Panc1 (cell line): ENCODE results near the gene SUSD6.

ENCODE experiments used
- POLR2AphosphoS5 ChIP-seq: IDR thresholded peaks from 2 replicates; pipeline ENCODE4 v1.6.1; 2012; ENCODE audit warnings: mild to moderate bottlenecking, low read depth, low read length, moderate library complexity
- TF ChIP-seq, protein P1 (sequence below): fragments of 450-650 bp; IDR thresholded peaks from 2 replicates; pipeline ENCODE4 v1.5.1; 2017; ENCODE audit warnings: mild to moderate bottlenecking
- TF ChIP-seq, protein P2 (sequence below), 2 experiments: IDR thresholded peaks; 2 replicates each; pipeline ENCODE4 v1.6.1; 2011 to 2012; ENCODE audit warnings: low read depth in 2 of 2, control low read depth in 1 of 2, low read length in 1 of 2, mild to moderate bottlenecking in 1 of 2, moderate library complexity in 1 of 2; ENCODE audit not compliant: insufficient read depth in 1 of 2

DNA sequence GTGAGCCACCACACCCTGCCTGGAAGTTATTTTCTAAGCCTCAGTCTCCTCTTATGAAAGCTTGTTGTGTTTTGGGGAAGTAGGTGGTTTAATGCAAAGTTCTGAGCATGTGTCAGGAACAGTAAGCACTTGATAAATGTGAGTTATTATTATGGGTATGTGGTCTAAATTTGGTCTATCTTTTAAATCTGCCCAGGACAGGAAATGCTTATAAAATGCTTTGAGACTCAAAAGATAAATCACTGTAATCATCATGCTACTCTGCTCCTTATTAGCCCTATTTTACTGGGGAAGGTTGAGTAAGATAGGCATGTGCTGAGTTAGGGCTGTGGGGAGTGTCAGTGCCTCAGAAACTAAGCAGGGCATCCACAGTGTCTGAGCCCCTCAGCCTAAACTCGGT lies 142.5 kb downstream of the SUSD6 start:
- TF ChIP-seq, protein P1, sequence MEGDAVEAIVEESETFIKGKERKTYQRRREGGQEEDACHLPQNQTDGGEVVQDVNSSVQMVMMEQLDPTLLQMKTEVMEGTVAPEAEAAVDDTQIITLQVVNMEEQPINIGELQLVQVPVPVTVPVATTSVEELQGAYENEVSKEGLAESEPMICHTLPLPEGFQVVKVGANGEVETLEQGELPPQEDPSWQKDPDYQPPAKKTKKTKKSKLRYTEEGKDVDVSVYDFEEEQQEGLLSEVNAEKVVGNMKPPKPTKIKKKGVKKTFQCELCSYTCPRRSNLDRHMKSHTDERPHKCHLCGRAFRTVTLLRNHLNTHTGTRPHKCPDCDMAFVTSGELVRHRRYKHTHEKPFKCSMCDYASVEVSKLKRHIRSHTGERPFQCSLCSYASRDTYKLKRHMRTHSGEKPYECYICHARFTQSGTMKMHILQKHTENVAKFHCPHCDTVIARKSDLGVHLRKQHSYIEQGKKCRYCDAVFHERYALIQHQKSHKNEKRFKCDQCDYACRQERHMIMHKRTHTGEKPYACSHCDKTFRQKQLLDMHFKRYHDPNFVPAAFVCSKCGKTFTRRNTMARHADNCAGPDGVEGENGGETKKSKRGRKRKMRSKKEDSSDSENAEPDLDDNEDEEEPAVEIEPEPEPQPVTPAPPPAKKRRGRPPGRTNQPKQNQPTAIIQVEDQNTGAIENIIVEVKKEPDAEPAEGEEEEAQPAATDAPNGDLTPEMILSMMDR = no peak
- TF ChIP-seq POLR2AphosphoS5 = no peak
- TF ChIP-seq, protein P2, sequence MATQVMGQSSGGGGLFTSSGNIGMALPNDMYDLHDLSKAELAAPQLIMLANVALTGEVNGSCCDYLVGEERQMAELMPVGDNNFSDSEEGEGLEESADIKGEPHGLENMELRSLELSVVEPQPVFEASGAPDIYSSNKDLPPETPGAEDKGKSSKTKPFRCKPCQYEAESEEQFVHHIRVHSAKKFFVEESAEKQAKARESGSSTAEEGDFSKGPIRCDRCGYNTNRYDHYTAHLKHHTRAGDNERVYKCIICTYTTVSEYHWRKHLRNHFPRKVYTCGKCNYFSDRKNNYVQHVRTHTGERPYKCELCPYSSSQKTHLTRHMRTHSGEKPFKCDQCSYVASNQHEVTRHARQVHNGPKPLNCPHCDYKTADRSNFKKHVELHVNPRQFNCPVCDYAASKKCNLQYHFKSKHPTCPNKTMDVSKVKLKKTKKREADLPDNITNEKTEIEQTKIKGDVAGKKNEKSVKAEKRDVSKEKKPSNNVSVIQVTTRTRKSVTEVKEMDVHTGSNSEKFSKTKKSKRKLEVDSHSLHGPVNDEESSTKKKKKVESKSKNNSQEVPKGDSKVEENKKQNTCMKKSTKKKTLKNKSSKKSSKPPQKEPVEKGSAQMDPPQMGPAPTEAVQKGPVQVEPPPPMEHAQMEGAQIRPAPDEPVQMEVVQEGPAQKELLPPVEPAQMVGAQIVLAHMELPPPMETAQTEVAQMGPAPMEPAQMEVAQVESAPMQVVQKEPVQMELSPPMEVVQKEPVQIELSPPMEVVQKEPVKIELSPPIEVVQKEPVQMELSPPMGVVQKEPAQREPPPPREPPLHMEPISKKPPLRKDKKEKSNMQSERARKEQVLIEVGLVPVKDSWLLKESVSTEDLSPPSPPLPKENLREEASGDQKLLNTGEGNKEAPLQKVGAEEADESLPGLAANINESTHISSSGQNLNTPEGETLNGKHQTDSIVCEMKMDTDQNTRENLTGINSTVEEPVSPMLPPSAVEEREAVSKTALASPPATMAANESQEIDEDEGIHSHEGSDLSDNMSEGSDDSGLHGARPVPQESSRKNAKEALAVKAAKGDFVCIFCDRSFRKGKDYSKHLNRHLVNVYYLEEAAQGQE (IDR thresholded peaks at IDR 0.05; ENCODE audit: insufficient read depth in 1 of 2, low read depth in 2 of 2, low read length in 1 of 2) = no peak
